Breast epithelium (tissue), 3 donors: ENCODE data around the gene KLHDC10.

Experiments
- CTCF ChIP-seq, 3 donors: fragments of 450-650 bp; IDR thresholded peaks; one replicate each; pipeline ENCODE4 v1.5.1; 2016 to 2017; ENCODE audit warnings: antibody characterized with exemption in 3 of 3, mild to moderate bottlenecking in 3 of 3, moderate library complexity in 3 of 3
- POLR2A ChIP-seq: fragments of 450-650 bp; IDR thresholded peaks from one replicate; pipeline ENCODE4 v1.6.1; 2016; ENCODE audit warnings: antibody characterized with exemption, mild to moderate bottlenecking, moderate library complexity

GRCh38 chr7:130113887-130114286 is 43.6 kb downstream of the KLHDC10 start:
- TF ChIP-seq CTCF (IDR thresholded peaks at IDR 0.05) (no peak), POLR2A (no peak)
